GM12892 (cell line): ENCODE results near the gene CD163L1.

Experiments used
- POLR2A ChIP-seq: IDR thresholded peaks from 2 replicates; pipeline ENCODE4 v1.6.1; 2011; ENCODE audit warnings: low read depth, low read length, control low read depth
- TAF1 ChIP-seq: IDR thresholded peaks from 2 replicates; pipeline ENCODE4 v1.6.1; 2011; ENCODE audit warnings: low read depth, mild to moderate bottlenecking, control low read depth, low read length, borderline replicate concordance

DNA sequence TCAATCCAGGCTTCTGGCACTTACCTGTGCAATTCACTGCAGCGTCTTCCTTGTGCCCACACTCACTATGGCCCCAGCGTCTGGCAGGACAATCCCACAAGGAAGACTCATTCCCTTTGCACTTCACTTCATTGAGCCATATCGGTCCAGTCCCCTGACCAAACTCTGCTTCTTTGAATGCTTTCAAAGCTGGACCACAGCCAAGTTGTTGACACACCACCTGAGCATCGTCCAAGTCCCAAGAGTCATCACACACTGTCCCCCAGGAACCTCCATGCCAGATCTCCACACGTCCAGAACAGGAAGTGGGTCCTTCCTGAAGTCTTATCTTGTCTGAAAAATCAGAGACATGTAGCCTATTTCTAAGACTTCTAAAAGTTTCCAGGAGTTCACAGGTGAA is 39.4 kb upstream of the CD163L1 start:
- no peak for TF ChIP-seq TAF1
- no peak for TF ChIP-seq POLR2A
